Mammary epithelial cell (primary cell): ENCODE results near the gene RASA2.

Source experiments
- EZH2 ChIP-seq: IDR thresholded peaks from 2 replicates; pipeline ENCODE4 v1.6.1; 2012; ENCODE audit warnings: low read length, inconsistent platforms, borderline replicate concordance
- TF ChIP-seq, protein P1 (sequence below), 2 donors: IDR thresholded peaks in 1 of 2; conservative IDR thresholded peaks in 1 of 2; 2 replicates each; pipeline ENCODE4 v1.5.1; 2011 to 2012; ENCODE audit warnings: inconsistent platforms in 2 of 2, low read length in 2 of 2, mild to moderate bottlenecking in 2 of 2, control low read depth in 1 of 2, low read depth in 1 of 2; ENCODE audit not compliant: insufficient read depth in 1 of 2; ENCODE audit errors: extremely low read depth in 1 of 2

DNA sequence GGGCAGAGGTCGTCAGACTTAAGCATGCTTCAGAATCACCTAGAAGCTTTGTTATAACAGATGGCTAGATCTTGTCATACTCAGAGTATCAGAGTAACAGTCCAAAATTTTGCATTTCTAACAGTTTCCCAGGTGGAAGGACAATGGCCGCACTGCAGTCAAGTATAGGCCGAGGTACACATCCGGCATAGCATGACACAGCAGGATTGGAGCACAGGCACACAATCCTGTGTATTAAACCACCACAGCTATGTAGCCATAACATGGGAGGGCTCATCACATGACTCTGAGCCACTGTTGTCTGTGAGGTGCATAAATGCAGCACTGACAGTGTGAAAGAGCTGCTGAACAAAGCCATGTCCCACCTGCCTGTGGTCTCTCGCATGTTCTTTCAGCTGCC, 165.5 kb downstream of the RASA2 start:
- TF ChIP-seq, protein P1, sequence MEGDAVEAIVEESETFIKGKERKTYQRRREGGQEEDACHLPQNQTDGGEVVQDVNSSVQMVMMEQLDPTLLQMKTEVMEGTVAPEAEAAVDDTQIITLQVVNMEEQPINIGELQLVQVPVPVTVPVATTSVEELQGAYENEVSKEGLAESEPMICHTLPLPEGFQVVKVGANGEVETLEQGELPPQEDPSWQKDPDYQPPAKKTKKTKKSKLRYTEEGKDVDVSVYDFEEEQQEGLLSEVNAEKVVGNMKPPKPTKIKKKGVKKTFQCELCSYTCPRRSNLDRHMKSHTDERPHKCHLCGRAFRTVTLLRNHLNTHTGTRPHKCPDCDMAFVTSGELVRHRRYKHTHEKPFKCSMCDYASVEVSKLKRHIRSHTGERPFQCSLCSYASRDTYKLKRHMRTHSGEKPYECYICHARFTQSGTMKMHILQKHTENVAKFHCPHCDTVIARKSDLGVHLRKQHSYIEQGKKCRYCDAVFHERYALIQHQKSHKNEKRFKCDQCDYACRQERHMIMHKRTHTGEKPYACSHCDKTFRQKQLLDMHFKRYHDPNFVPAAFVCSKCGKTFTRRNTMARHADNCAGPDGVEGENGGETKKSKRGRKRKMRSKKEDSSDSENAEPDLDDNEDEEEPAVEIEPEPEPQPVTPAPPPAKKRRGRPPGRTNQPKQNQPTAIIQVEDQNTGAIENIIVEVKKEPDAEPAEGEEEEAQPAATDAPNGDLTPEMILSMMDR (conservative IDR thresholded peaks at IDR 0.05 in 1 of 2, IDR thresholded peaks at IDR 0.05 in 1 of 2; ENCODE audit: extremely low read depth in 1 of 2, insufficient read depth in 1 of 2, low read depth in 1 of 2, low read length in 2 of 2), result no peak
- no peak for TF ChIP-seq EZH2
